Activated naive CD8-positive, alpha-beta T cell (primary cell): ENCODE measurements around the gene FAM117B.
"Not testable (repeated sequence)": the region's sequence is repeated elsewhere in the genome, so short reads cannot be mapped to it uniquely, and the experiment has no call there.

Experiments used
- H3K27ac Mint-ChIP-seq: one replicate; pipeline ENCODE4 v1.8.0; 2021; ENCODE audit warnings: mixed read lengths
- H3K27me3 Mint-ChIP-seq: one replicate; pipeline ENCODE4 v1.8.0; 2021; ENCODE audit warnings: mixed read lengths
- H3K36me3 Mint-ChIP-seq: one replicate; pipeline ENCODE4 v1.8.0; 2021; ENCODE audit warnings: mixed read lengths
- H3K4me1 Mint-ChIP-seq: one replicate; pipeline ENCODE4 v1.8.0; 2021; ENCODE audit warnings: low read depth, mixed read lengths
- H3K4me3 Mint-ChIP-seq: one replicate; pipeline ENCODE4 v1.8.0; 2021; ENCODE audit warnings: mild to moderate bottlenecking, mixed read lengths
- H3K9me3 Mint-ChIP-seq: one replicate; pipeline ENCODE4 v1.8.0; 2021; ENCODE audit warnings: low read depth, mixed read lengths

FAM117B gene

DNA sequence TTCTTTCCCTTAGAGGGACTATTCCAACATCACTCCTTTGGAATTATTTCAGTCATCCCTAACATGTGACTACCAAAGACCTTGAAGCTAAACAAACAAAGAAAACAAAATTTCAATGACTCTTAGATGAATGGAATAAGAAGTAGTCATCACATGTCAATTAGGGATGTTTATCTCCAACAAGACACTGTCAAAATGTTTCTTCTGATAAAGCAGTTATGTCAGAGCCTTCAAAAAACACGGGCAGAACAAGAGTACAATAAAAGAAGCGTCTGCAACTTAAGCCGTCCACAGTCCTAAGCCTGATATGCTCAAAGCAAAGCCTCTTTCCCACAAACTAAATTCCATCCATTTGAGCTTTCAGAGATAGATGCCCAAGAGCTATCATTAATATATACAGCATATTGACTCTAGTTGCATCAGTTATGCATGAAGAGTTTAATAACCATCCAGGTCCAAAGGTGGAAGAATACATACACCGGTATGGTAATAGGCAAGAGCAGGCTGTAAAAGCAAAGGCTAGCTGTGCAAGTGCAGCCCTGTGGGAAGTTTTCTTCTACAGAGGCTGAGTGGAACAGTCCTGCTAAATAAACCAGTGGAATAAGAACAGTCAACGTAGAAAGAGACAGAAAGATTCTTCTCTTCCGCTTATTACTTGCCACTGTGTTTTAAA, 138.7 kb downstream of the FAM117B start:
- H3K27me3 Mint-ChIP-seq, result no peaks in the 10 kb centered on the region

DNA sequence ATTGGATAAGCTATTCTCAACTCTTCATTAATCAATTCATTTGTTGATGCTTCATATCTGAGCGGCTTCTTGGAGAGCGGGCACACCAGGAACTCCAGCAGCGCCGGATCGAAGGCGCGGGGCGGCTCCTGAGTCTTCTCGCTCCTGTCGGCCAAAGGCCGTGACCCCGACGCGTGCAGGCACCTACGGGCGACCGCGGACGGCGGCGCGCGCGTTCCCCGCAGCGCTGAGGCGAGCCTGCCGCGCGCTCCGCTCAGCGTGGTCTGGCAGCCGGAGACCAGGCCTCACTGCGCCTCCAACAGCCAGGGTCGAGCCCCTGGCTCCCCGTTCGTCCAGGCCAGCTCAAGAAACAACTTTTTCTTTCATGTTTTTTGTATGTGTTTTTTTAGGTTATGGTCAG, 139.3 kb downstream of the FAM117B start:
- H3K36me3 Mint-ChIP-seq, result peaks cover 36% of the 10 kb centered on the region
- no peak overlapping the region for H3K27ac Mint-ChIP-seq
- no peak overlapping the region for H3K4me3 Mint-ChIP-seq
- no peaks in the 10 kb centered on the region for H3K27me3 Mint-ChIP-seq
- no peaks in the 10 kb centered on the region for H3K9me3 Mint-ChIP-seq
- H3K4me1 Mint-ChIP-seq, result peaks cover 12% of the 10 kb centered on the region

More for the DNA sequence above, 138.7 kb downstream of the FAM117B start:
- Mint-ChIP-seq H3K4me3 (no peak overlapping the region), H3K27ac (no peak overlapping the region), H3K36me3 (peaks cover 31% of the 10 kb centered on the region), H3K4me1 (peaks cover 11% of the 10 kb centered on the region), H3K9me3 (no peaks in the 10 kb centered on the region)

DNA sequence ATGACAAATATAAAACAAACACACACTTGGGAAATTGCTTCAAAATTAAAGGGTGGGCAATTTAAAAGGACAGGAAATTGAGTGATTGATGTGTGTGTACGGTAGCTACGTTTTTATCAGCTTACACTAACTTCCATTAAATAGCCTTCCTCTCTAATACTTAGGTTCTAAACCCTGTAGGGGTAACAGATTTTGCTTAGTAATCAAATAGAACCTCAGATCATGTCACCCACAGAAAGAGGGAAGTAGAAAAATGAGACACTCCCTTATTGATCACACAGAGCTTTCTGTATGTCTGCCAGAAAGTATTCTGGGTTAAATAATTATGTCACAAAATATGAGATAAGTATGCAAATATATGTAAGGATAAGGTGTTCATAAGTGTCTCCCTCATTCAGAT, 143.4 kb downstream of the FAM117B start:
- H3K9me3 Mint-ChIP-seq, result no peaks in the 10 kb centered on the region
- no peaks in the 10 kb centered on the region for H3K27me3 Mint-ChIP-seq
- peaks cover 16% of the 10 kb centered on the region for H3K4me1 Mint-ChIP-seq
- peaks cover 36% of the 10 kb centered on the region for H3K36me3 Mint-ChIP-seq
- H3K27ac Mint-ChIP-seq, result no peak overlapping the region
- no peak overlapping the region for H3K4me3 Mint-ChIP-seq

DNA sequence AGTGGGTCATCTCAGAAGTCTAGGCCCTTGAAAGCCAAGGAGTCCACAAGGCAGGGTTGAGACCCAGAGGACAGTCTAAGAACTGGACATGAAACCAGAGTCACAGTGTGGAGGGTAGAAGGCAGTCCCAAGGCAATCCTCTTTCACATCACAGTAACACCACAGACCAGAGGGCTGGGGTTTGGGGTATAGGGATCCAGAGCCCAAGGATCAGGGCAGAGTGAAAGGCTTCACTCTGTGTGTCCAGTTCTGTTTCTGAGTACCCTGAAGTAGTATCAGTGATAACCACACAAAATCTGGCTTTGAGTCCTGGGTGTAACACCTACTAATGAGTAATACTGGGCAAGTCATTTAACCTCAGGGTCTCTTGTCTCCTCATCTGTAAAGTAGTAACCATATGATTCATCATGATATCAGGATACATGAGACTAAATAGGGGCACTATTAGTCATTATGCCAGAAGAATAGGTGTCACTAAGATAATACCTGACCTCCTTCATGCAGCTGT, 145.8 kb downstream of the FAM117B start:
- Mint-ChIP-seq H3K27ac (peak overlapping the region; percentile 46), H3K9me3 (no peaks in the 10 kb centered on the region), H3K4me3 (no peak overlapping the region), H3K4me1 (peaks cover 16% of the 10 kb centered on the region), H3K36me3 (peaks cover 31% of the 10 kb centered on the region), H3K27me3 (no peaks in the 10 kb centered on the region)

DNA sequence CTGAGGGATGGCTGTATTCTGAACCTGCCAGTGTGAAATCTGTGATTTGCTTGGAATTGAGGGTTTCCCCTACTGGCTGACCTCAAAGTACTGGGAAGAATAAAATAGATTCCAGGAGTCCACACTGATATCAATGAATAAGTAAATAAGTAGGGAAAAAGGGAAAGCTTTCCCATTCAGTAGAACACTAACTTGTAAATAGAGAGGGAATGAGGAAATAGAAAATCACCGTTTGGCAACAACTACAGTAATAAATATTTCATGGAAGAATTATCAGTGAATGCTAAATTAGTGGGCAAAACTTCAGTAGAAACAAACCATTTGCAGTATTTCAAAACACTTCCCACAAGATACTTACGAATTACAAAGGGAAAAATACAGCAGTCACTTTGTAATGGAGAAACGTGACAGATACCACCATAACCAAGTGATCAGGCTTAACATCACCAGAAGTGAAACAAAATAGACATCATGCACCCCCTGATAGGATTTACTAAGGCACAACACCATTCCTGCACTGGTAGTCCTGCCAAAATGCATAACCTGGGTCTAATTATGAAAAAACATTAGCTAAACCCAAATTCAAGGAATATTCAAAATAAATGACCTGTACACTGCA, 148.3 kb downstream of the FAM117B start:
- Mint-ChIP-seq H3K36me3 (peaks cover 32% of the 10 kb centered on the region), H3K27ac (no peak overlapping the region), H3K4me1 (peaks cover 14% of the 10 kb centered on the region)

DNA sequence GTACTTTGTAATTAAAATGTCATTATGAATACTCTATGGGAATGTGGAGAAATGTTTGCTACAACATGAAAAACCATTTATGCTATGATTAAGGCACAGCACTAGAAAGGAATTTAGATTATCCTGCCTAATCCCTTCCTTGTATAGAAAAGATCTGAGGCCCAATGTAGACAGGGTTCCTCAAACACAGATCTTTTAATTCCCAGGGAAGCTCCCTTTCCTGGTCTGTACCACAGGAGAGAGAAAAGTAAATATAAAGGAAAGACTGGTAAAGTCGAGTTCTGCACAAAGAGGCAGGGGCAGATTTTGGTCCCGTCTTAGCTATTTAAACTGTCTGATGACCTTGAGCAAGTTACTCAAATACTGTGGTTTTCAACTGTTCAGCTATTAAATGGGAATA, 152.1 kb downstream of the FAM117B start:
- H3K36me3 Mint-ChIP-seq, result peaks cover 37% of the 10 kb centered on the region
- H3K4me1 Mint-ChIP-seq, result no peaks in the 10 kb centered on the region
- no peak overlapping the region for H3K27ac Mint-ChIP-seq
- no peaks in the 10 kb centered on the region for H3K9me3 Mint-ChIP-seq
- H3K4me3 Mint-ChIP-seq, result no peak overlapping the region
- H3K27me3 Mint-ChIP-seq, result no peaks in the 10 kb centered on the region

More for the DNA sequence above, 148.3 kb downstream of the FAM117B start:
- H3K27me3 Mint-ChIP-seq, result no peaks in the 10 kb centered on the region
- H3K9me3 Mint-ChIP-seq, result no peaks in the 10 kb centered on the region
- no peak overlapping the region for H3K4me3 Mint-ChIP-seq

DNA sequence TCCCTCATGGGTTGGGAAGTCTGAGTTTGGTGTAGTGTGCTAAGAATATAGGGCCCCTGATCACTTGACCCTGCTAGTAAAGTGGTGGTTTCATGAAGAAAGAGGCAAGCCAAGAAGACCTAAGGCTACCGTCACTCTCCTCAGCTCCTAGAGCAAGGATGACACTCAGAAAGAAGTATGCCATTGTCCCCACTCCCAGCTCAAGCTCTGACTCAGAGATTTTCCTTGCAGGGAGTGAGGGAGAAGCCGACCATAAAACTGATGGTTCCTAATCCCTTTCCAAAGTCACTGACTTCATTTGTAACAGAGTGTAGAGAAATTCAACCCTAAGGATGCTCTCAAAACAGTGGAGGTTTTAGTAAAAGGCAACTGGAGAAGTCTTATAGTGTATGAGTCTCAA, 155.9 kb downstream of the FAM117B start:
- peaks cover 26% of the 10 kb centered on the region for H3K36me3 Mint-ChIP-seq
- no peak overlapping the region for H3K4me3 Mint-ChIP-seq
- no peak overlapping the region for H3K27ac Mint-ChIP-seq
- no peaks in the 10 kb centered on the region for H3K4me1 Mint-ChIP-seq
- H3K27me3 Mint-ChIP-seq, result no peaks in the 10 kb centered on the region
- H3K9me3 Mint-ChIP-seq, result no peaks in the 10 kb centered on the region

DNA sequence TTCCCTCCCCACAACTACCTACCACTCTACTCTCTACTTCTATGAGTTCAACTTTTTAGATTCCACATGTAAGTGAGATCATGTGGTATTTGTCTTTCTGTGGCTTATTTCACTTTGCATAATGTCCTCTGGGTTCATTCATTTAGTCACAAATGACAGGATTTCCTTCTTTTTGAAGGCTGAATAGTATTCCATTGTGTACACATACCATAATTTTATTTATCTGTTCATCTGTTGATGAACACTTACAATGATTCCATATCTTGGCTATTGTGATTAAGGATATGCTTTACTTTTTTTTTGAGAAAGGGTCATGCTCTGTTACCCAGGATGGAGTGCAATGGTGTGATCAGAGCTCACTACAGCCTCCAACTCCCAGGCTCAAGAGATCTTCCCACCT, 163.2 kb downstream of the FAM117B start:
- Mint-ChIP-seq H3K27ac (no peak overlapping the region), H3K9me3 (peaks cover 4% of the 10 kb centered on the region), H3K36me3 (peaks cover 19% of the 10 kb centered on the region), H3K27me3 (no peaks in the 10 kb centered on the region), H3K4me3 (no peak overlapping the region), H3K4me1 (no peaks in the 10 kb centered on the region)

DNA sequence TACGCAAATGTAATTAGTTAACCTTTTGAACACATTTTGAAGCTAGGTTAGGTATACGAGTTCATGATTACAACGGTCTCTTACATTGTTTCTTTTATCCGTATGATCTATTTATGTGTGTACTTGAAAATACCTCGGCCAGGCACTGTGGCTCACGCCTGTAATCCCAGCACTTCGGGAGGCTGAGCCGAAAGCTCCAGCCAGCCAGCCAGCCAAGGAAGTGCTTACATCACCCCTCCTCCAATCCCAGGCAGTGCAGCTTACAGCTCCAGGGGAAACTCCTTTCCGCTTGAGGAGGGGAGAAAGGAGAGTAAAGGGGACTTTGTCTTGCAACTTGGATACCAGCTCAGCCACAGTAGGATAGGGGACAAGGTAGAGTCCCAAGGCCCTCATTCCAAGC, 171.1 kb downstream of the FAM117B start:
- not testable (repeated sequence) for H3K4me3 Mint-ChIP-seq, H3K4me1 Mint-ChIP-seq, H3K27me3 Mint-ChIP-seq, H3K9me3 Mint-ChIP-seq, H3K27ac Mint-ChIP-seq
- H3K36me3 Mint-ChIP-seq, result peaks cover 23% of the 10 kb centered on the region

DNA sequence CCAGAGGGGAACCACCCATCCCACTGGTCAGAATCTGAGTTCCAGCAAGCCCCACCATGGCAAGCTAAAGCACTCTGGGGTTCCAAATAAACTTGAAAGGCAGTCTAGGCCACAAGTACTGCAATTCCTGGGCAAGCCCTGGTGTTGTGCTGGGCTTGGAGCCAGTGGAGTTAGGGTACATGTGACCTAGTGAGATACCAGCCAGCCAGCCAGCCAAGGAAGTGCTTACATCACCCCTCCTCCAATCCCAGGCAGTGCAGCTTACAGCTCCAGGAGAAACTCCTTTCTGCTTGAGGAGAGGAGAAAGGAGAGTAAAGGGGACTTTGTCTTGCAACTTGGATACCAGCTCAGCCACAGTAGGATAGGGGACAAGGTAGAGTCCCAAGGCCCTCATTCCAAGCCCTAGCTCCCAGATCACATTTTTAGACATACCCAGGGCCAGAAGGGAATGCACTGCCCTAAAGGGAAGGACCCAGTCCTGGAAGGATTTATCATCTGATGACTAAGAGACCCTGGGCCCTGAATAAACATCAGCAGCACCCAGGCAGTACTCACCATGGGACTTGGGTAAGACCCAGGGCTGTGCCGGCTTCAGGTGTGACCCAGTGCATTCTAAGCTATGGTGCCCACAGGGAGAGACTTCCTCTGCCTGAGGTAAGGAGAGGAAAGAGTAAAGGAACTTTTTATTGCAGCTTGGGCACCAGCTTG, 172.8 kb downstream of the FAM117B start:
- not testable (repeated sequence) for H3K9me3 Mint-ChIP-seq, H3K27ac Mint-ChIP-seq, H3K4me3 Mint-ChIP-seq, H3K27me3 Mint-ChIP-seq, H3K4me1 Mint-ChIP-seq
- H3K36me3 Mint-ChIP-seq, result peaks cover 23% of the 10 kb centered on the region

DNA sequence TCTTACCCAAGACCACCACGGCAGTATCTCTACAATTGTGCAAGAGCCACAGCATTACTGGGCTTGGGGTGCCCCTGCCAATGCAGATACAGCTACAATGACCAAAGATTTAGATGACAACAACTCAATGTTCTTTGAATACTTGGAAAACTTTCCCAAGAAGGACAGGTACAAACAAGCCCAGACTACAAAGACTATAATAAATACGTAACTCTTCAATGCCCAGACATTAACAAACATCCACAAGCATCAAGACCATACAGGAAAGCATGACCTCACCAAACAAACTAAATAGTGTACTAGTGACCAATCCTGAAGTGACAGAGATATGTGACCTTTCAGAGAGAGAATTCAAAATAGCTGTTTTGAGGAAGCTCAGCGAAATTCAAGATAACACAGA, 174.0 kb downstream of the FAM117B start:
- Mint-ChIP-seq H3K27me3 (no peaks in the 10 kb centered on the region), H3K9me3 (peaks cover 1% of the 10 kb centered on the region), H3K4me3 (no peak overlapping the region), H3K4me1 (no peaks in the 10 kb centered on the region), H3K36me3 (peaks cover 23% of the 10 kb centered on the region), H3K27ac (no peak overlapping the region)

DNA sequence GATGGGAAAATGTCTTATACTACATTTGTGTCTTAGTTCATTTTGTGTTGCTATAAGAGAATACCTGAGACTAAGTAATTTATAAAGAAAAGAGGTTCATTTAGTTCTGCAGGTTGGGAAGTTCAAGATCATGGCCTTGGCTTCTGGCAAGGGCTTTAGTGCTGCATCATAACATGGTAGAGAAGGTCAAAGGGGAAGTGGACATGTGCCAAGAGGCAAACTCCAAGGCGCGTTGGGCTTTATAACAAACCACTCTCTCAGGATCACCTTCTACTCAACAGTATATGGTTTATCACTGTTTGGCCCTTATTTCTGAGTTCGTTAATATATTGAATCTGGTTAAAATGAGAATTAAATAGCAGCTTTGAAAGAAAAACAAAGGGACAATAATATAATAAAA, 178.6 kb downstream of the FAM117B start:
- no peak overlapping the region for H3K27ac Mint-ChIP-seq
- no peaks in the 10 kb centered on the region for H3K4me1 Mint-ChIP-seq
- H3K27me3 Mint-ChIP-seq, result no peaks in the 10 kb centered on the region
- H3K36me3 Mint-ChIP-seq, result peaks cover 25% of the 10 kb centered on the region
- H3K9me3 Mint-ChIP-seq, result peaks cover 8% of the 10 kb centered on the region
- H3K4me3 Mint-ChIP-seq, result no peak overlapping the region

DNA sequence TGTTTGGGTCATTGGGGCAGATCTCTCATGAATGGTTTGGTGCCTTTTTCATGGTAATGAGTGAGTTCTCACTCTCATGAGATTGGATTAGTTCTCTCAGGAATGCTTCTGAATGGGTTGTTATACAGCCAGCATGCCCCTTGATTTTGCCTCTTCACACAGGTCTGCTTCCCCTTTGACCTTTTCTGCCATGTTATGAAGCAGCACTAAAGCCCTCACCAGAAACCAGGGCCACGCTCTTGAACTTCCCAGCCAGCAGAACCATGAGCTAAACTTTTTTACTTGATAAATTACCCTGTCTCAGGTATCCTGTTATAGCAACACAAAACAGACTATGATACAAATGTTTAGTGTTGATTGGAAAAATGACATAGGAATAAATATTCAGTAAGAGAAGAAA, 179.5 kb downstream of the FAM117B start:
- Mint-ChIP-seq H3K27ac (no peak overlapping the region), H3K27me3 (no peaks in the 10 kb centered on the region), H3K4me3 (no peak overlapping the region), H3K4me1 (no peaks in the 10 kb centered on the region), H3K36me3 (peaks cover 20% of the 10 kb centered on the region), H3K9me3 (peaks cover 8% of the 10 kb centered on the region)

DNA sequence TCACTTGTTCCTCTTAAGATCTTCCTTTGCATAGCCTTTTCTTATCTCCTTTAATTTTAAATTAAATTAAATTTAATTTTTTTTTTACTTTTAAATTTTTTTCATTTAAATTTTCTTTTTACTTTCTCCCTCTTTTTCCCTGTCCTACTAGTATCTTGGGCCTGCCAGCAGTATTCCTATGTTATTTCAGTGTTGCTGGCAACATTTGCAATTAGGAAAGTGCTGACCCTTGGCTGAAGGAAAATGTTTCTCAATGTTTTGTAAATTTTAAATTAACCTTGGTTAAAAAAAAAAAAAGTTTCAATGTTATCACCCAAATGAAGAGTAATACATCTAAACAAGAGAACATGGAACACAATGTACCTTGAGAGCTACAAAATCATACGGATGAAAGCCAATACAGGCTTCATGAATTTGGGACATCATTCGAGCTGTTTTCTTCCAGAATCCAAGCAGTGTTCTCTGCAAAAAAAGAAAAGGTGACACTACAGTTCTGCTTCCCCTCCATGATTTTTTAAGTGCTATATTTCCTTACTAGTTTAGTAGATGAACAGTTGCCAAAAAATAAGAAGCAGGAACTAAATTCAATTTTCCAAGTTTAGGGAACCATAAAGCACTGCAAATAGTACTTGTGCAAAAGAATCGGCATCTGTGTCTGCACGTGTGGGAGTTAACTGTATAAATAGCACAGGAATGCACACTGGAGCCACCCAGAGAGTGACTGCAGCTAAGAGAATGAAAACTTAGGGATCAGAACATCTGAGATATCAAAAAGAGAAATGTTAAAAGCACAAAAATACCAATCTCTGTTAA, 181.0 kb downstream of the FAM117B start:
- no peak overlapping the region for H3K27ac Mint-ChIP-seq
- H3K9me3 Mint-ChIP-seq, result peaks cover 8% of the 10 kb centered on the region
- H3K27me3 Mint-ChIP-seq, result no peaks in the 10 kb centered on the region
- peaks cover 14% of the 10 kb centered on the region for H3K36me3 Mint-ChIP-seq
- no peak overlapping the region for H3K4me3 Mint-ChIP-seq
- H3K4me1 Mint-ChIP-seq, result no peaks in the 10 kb centered on the region

DNA sequence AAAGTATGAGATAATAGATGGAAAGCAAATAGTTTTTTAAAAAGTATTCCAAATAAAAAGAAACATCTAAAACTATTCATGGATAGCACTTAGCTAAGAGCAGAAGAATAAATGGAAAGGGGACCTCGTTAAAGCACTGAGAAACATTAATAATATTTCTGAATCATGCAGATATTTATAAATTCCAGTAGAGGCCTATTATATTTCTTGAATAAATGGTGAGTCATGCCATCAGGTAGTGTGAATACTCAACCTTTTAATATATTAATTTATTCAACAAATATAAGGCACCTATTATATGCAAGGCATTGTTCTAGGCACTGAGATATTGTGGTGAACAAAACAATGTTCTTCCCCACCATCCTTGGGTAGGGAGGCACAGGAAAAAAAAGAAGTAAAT, 183.0 kb downstream of the FAM117B start:
- H3K4me3 Mint-ChIP-seq, result no peak overlapping the region
- H3K27ac Mint-ChIP-seq, result no peak overlapping the region
- peaks cover 8% of the 10 kb centered on the region for H3K9me3 Mint-ChIP-seq
- H3K4me1 Mint-ChIP-seq, result no peaks in the 10 kb centered on the region
- H3K27me3 Mint-ChIP-seq, result no peaks in the 10 kb centered on the region
- H3K36me3 Mint-ChIP-seq, result peaks cover 11% of the 10 kb centered on the region
